Epidermal melanocyte (primary cell): Measurements from ENCODE around the gene NCMAP.
"Not testable (repeated sequence)": the region's sequence is repeated elsewhere in the genome, so short reads cannot be mapped to it uniquely, and the experiment has no call there.

Experiments
- DNase-seq: peaks from one replicate; pipeline ENCODE4 v3.0.0; 2011; ENCODE audit warnings: low spot score; ENCODE audit not compliant: insufficient read length

Gene NCMAP

DNA sequence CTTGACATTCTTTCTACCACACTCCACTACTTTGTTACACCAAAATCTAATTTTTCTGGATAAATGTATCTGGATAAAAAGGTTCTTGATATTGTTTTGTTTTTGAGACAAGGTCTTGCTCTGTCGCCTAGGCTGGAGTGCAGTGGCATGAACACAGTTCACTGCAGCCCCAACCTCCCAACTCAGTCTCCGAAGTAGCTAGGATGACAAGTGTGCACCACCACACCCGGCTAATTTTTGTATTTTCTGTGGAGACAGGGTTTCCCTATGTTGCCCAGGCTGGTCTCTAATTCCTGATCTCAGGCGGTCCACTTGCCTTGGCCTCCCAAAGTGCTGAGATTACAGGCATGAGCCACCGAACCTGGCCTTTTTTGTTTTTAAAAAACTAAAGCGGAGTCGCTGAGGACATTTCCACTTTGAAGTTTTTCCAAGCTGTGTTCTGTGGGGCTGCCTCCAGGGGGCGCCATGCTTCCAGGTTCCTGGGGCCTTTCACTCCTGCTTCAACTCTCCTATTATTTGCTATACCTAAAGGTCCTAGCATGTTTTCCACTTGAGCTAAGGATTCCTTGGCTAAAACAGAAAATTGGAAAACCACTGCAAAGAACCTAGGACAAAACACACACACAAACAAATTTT lies 14.1 kb upstream of the NCMAP start:
- no peak for DNase-seq

- no peak for DNase-seq
Observed at GRCh38 chr1:24544239-24544638, 11.6 kb upstream of the NCMAP start.

- no peak for DNase-seq
Observed at GRCh38 chr1:24545662-24546061, 10.2 kb upstream of the NCMAP start.

- no peak for DNase-seq
Observed at GRCh38 chr1:24547195-24547594, 8.7 kb upstream of the NCMAP start.

DNA sequence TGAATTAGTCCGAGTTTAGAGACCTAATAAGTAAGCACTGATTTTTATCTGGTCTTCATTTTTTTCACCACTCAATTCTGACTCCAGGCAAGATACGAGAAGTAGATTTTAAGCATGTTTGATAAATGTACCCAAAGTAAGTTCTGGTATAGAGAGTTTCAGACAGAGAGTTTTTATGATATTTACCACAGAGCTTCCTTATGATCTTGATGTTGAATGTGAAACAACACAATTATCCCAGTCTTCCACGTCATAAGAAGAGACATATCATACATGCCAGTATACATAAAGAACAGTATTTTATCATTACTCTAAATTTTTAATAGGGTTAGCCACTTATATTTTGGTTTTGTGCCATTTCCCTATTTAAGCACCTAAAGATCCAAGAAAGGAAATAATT lies 7.8 kb upstream of the NCMAP start:
- DNase-seq = no peak

- DNase-seq = not testable (repeated sequence)
Observed at GRCh38 chr1:24549210-24549609, 6.7 kb upstream of the NCMAP start.

- no peak for DNase-seq
Observed at GRCh38 chr1:24551290-24551959, 4.5 kb upstream of the NCMAP start.

DNA sequence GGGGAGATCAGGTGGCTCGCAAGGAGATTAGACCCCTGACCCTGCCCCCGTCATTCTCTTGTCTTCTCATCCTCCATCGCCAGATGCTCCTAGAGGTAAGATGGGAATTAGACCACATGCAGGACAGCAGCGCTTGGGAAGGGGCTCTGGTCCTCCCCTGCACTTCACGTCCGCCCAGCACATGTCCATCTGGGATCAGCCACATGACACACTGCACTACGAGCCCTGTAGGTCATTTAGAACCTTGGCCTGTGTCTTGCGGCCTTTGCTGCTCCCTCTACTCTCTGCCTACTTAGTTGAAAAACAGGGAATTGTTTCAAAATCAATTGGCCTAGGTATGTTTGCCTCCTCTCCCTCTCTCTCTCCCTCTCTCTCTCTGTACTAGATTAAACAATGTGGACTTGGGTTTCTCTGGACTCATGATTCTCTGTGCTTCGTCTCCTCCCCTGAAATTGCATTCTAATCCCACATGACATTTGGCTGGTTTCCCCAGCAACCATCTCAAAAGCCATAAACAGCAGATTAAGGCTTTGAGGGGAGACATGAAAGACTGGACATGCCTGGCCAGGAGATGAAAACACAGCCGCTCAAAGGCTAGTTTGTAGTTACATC lies 3.8 kb upstream of the NCMAP start:
- no peak for DNase-seq

GRCh38 chr1:24553931-24554330 lies 2.0 kb upstream of the NCMAP start:
- no peak for DNase-seq

- DNase-seq = no peak
Observed at GRCh38 chr1:24554714-24555113, 1.2 kb upstream of the NCMAP start.

DNA sequence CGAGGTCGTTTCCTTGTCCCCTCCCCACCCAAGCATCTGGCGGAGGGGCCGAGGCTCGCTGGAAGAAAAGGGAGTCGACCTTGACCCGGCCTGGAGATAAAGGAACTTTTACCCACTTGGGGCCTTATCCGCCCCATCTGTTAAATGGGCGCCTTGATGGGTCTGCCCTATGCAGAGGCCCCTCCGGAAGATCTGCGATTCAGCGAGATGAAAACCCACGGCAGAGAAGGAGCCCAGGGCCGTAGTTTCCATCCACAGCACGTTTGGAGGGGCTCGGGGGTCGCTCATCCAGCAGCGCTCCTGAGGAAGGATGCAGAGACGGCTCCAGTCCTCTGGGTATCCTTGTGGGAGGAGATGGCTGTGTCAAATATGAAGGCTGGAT lies 518 bp downstream of the NCMAP start:
- no peak for DNase-seq

- no peak for DNase-seq
Observed at GRCh38 chr1:24557220-24557619, 1.3 kb downstream of the NCMAP start.

DNA sequence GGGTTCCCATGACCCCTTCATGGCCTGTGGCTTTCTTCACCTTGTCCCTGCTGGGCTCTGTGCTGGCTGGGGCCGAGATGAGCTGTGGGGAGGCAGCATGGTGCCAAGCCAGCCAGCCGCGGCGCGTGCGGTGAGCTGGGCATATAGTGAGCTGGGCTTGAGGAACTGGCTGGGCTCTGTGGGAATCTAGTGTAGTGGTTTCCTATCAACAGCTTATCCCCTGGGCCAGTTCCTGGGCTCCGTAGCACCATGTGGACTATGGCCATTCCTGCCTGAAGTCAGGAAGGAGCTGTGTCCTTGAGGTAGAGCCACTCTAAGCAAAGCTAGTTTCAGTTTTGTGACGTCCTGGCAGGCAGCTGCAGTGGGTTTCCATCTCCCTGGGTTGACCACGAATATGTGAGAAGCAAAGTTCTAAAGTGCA lies 1.8 kb downstream of the NCMAP start:
- no peak for DNase-seq

DNA sequence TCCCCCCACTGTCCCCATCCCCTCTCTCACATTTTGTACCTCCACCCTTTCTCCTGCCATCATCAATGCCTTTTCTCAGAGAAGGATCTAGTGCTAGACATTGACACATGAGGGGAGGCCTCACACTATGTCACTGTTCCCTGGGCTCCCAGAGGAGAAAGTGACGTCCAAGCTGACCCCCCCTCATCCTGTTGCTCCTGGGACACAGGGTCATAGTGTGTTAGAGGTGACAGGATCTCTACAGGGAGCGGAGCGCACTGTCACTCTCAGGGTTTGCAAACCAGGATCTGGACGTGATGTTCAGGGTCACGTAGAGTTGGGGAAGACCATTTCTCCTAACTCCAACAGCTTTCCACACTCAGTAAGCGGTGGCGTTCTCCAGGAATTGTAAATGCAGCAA lies 2.6 kb downstream of the NCMAP start:
- DNase-seq = no peak

GRCh38 chr1:24558902-24559791 lies 3.3 kb downstream of the NCMAP start:
- peak; percentile 71 for DNase-seq

GRCh38 chr1:24560361-24560760 lies 4.5 kb downstream of the NCMAP start:
- DNase-seq = no peak

- DNase-seq = no peak
Observed at GRCh38 chr1:24562625-24563024, 6.7 kb downstream of the NCMAP start.

DNA sequence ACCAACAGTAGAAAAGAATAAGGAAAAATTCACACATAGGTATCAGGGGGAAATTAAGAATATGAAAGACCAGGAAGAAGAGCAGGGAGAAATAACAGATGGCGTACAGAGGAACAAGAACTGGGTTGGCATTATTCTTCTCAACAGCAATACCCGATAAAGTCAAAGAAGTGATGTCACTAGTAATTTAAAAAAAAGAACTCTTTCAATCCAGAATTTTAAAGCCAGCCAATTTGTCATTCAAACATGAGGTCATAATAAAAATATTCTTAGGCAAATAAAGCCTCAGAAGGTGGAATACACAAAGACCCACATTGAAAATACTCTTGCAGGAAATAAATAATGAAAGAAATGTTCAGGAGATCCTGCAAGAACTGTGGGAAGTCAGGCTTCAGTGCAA lies 8.8 kb downstream of the NCMAP start:
- DNase-seq = no peak

DNA sequence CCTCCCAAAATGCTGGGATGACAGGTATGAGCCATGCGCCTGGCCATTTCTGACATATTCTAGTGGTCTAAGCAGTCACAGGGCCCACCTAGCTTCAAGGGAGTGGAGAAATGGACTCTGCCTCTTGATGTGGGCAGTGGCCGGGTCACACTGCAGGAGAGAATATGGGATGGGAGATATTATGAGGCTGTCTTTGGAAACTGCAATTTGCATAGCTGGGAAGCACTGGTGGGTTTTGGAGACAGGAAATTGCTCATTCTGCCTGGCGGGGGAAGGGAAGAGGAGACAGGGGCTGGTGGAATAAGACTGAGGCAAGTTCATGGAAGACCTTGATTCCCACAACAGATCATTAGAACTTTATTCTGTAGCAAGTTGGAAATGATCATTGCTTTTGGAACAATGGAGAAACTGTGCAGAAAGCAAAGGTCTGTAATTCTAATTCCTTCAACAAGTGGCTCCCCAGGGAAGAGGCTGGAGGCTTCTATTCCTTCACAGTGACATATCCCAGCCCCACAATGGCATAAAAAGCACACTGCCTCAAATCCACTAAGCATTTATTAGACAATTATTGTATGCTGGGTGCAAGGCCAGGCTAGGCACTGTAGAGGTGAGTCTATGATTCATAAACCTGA lies 10.5 kb downstream of the NCMAP start:
- DNase-seq = no peak

- no peak for DNase-seq
Observed at GRCh38 chr1:24567792-24568388, 12.0 kb downstream of the NCMAP start.

- no peak for DNase-seq
Observed at GRCh38 chr1:24568475-24568874, 12.6 kb downstream of the NCMAP start.
